ENCODE results near the gene PDCL2. TPM values are rescaled to one million over a fixed set of nuclear protein-coding genes. Genes with fewer than 3 reads are reported as not detected.
"Not testable (repeated sequence)": the region's sequence is repeated elsewhere in the genome, so short reads cannot be mapped to it uniquely, and the experiment has no call there.

PDCL2 gene
- total and polyA plus RNA-seq, 2 of the 8 experiments (the other 6 are each of a cell fraction or from before 2014, with no cell fraction given): not detected

DNA sequence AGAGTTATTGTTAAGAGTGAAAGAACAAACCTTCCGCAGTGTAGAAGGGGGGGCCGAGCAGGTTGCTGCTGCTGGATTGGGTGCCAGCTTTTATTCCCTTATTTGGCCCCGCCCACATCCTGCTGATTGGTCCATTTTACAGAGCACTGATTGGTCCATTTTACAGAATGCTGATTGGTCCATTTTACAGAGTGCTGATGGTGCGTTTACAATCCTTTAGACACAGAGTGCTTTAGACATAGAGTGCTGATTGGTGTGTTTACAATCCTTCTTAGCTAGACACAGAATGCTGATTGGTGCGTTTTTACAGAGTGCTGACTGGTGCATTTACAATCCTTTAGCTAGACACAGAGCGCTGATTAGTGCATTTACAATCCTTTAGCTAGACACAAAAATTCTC is 40.1 kb downstream of the PDCL2 start:
- H4K20me1 ChIP-seq (replicated peaks in 1 of 2; ENCODE audit: control insufficient read depth in 1 of 2, insufficient read depth in 2 of 2, low read length in 2 of 2); H3K14ac ChIP-seq (ENCODE audit: insufficient read length); H3K23ac ChIP-seq (ENCODE audit: insufficient read length); H2BK20ac ChIP-seq (ENCODE audit: low read length); H3K27me3 ChIP-seq (replicated peaks in 1 of 4; ENCODE audit: control insufficient read depth in 3 of 4, extremely low read depth in 1 of 4, insufficient read depth in 3 of 4, low read length in 3 of 4); H2BK120ac ChIP-seq (replicated peaks; ENCODE audit: low read depth, low read length); H2AK5ac ChIP-seq (ENCODE audit: low read depth, low read length); H2AFZ ChIP-seq (ENCODE audit: low read length); H3K23me2 ChIP-seq (ENCODE audit: low read depth, low read length); H3K9me3 ChIP-seq (ENCODE audit: insufficient read depth in 2 of 2, low read depth in 1 of 2, low read length in 1 of 2); H2BK12ac ChIP-seq (ENCODE audit: low read depth, low read length); H4K5ac ChIP-seq (ENCODE audit: insufficient read length, low read depth, low read length); H3K4ac ChIP-seq (replicated peaks; ENCODE audit: insufficient read length, low read depth, low read length); H3K36me3 ChIP-seq (ENCODE audit: control insufficient read depth in 2 of 4, insufficient read depth in 4 of 4, low read length in 3 of 4); H3K4me2 ChIP-seq (ENCODE audit: insufficient read depth in 1 of 2, low read depth in 2 of 2, low read length in 2 of 2); H3K56ac ChIP-seq (replicated peaks; ENCODE audit: insufficient read length, low read depth, low read length); H4K91ac ChIP-seq (replicated peaks; ENCODE audit: insufficient read length, low read length); H2BK5ac ChIP-seq (ENCODE audit: low read depth, low read length); H4K8ac ChIP-seq (ENCODE audit: extremely low read depth, insufficient read depth, low read length); H3K4me3 ChIP-seq (ENCODE audit: extremely low read depth in 1 of 4, insufficient read depth in 2 of 4, low read depth in 3 of 4, low read length in 4 of 4); H3K18ac ChIP-seq (ENCODE audit: extremely low read depth, low read length); FAIRE-seq; POLR2A ChIA-PET (ENCODE audit: partially characterized antibody); H2BK15ac ChIP-seq (ENCODE audit: low read length); H3K9ac ChIP-seq (replicated peaks in 1 of 4; ENCODE audit: extremely low read depth in 1 of 4, low read depth in 3 of 4, low read length in 3 of 4); H3K79me1 ChIP-seq (ENCODE audit: low read depth, low read length); DNase-seq (ENCODE audit: low read depth in 1 of 2, low spot score in 2 of 2); H3K79me2 ChIP-seq (ENCODE audit: control insufficient read depth in 1 of 2, insufficient read depth in 2 of 2, low read length in 2 of 2); H3K27ac ChIP-seq (ENCODE audit: low read depth, low read length): not testable (repeated sequence)
- CTCF ChIA-PET (ENCODE audit: partially characterized antibody): interaction anchor here (0.6 to 1.0 kb wide), 3 partner anchors 11 to 553 kb away, joined by 3 read pairs; no protein-coding TSS in a partner anchor
- peaks cover 4 to 11% (median 8%) of the 10 kb centered on the region in 4 experiments; a peak in 5 of 7 replicates for H3K4me1 ChIP-seq (replicated peaks in 1 of 4; ENCODE audit: control insufficient read depth in 3 of 4, insufficient read depth in 4 of 4, low read length in 3 of 4)
- WGBS, 2 experiments (ENCODE audit: extremely low coverage in 1 of 2, insufficient coverage in 1 of 2, insufficient read length in 1 of 2, insufficient replicate concordance in 2 of 2, low coverage in 1 of 2, low lambda C conversion rate in 2 of 2, missing lambda C conversion rate in 1 of 2): 92% methylated on average over 6 of the region's 6 CpGs; no CpG with 5 or more reads in 1 of the 2 experiments

Data from H1 (cell line).